Measurements from ENCODE around the gene PIK3R1.
"Not testable (repeated sequence)": the region's sequence is repeated elsewhere in the genome, so short reads cannot be mapped to it uniquely, and the experiment has no call there.

The PIK3R1 gene

GRCh38 chr5:68193481-68194036 is 22.0 kb upstream of the PIK3R1 start:
- peak; percentile 73 for DNase-seq

- DNase-seq: peak; percentile 43
These were observed 21.2 kb upstream of the PIK3R1 start for GRCh38 chr5:68194386-68194785.

- DNase-seq: no peak
These were observed 20.4 kb upstream of the PIK3R1 start for GRCh38 chr5:68195137-68195536.

GRCh38 chr5:68196876-68197275 is 18.7 kb upstream of the PIK3R1 start:
- DNase-seq: peak; percentile 94

- DNase-seq: no peak
These were observed 15.3 kb upstream of the PIK3R1 start for GRCh38 chr5:68200288-68200687.

GRCh38 chr5:68210654-68211053 is 4.9 kb upstream of the PIK3R1 start:
- not testable (repeated sequence) for DNase-seq

GRCh38 chr5:68214482-68215207 is 911 bp upstream of the PIK3R1 start:
- DNase-seq: peak; percentile 43

GRCh38 chr5:68215898-68216244 is 315 bp downstream of the PIK3R1 start:
- no peak for DNase-seq

GRCh38 chr5:68216245-68217046 is 890 bp downstream of the PIK3R1 start:
- DNase-seq: peak; percentile 26

GRCh38 chr5:68217047-68217355 is 1.4 kb downstream of the PIK3R1 start:
- DNase-seq: peak; percentile 52

GRCh38 chr5:68217528-68217927 is 2.0 kb downstream of the PIK3R1 start:
- no peak for DNase-seq

- no peak for DNase-seq
These were observed 3.7 kb downstream of the PIK3R1 start for GRCh38 chr5:68219161-68219816.

- no peak for DNase-seq
These were observed 4.7 kb downstream of the PIK3R1 start for GRCh38 chr5:68220260-68220659.

- no peak for DNase-seq
These were observed 5.4 kb downstream of the PIK3R1 start for GRCh38 chr5:68220914-68221313.

GRCh38 chr5:68221488-68221887 is 5.9 kb downstream of the PIK3R1 start:
- no peak for DNase-seq

GRCh38 chr5:68222310-68222709 is 6.8 kb downstream of the PIK3R1 start:
- DNase-seq: no peak

GRCh38 chr5:68222824-68223354 is 7.3 kb downstream of the PIK3R1 start:
- DNase-seq: no peak

GRCh38 chr5:68223904-68224303 is 8.3 kb downstream of the PIK3R1 start:
- no peak for DNase-seq

- DNase-seq: no peak
These were observed 9.1 kb downstream of the PIK3R1 start for GRCh38 chr5:68224509-68225187.

GRCh38 chr5:68225188-68225910 is 9.8 kb downstream of the PIK3R1 start:
- peak; percentile 87 for DNase-seq

- no peak for DNase-seq
These were observed 10.5 kb downstream of the PIK3R1 start for GRCh38 chr5:68225911-68226545.

All from inflammatory macrophage treated with lipopolysaccharide for 4 hours (primary cell).